Lung (tissue), 12 donors: ENCODE measurements around the gene WFDC10A. TPM values are rescaled to one million over a fixed set of nuclear protein-coding genes. Genes with fewer than 3 reads are reported as not detected.
"Not testable (repeated sequence)": the region's sequence is repeated elsewhere in the genome, so short reads cannot be mapped to it uniquely, and the experiment has no call there.

Source experiments
- ATAC-seq: fragments of 200-7000 bp; cut with Tn5 transposase; one replicate; pipeline ENCODE4 v1.9.1; 2020; ENCODE audit warnings: moderate number of reproducible peaks; ENCODE audit not compliant: insufficient read depth, low FRiP score
- DNase-seq, 3 donors: peaks; one replicate each; pipeline ENCODE4 v3.0.0-alpha.2; 2013 to 2017
- H3K27ac ChIP-seq, 2 donors: one replicate each; pipeline ENCODE4 v1.5.1; 2013; ENCODE audit warnings: mild to moderate bottlenecking in 2 of 2, moderate library complexity in 2 of 2, control low read depth in 1 of 2, inconsistent platforms in 1 of 2, low read depth in 1 of 2, low read length in 1 of 2
- H3K27me3 ChIP-seq, 3 donors: one replicate each; pipeline ENCODE4 v1.5.1; 2013; ENCODE audit warnings: low read length in 2 of 3; ENCODE audit not compliant: control insufficient read depth in 3 of 3, insufficient read depth in 3 of 3
- H3K36me3 ChIP-seq, 4 donors: one replicate each; pipeline ENCODE4 v1.5.1; 2013; ENCODE audit warnings: low read length in 4 of 4, mild to moderate bottlenecking in 1 of 4, moderate library complexity in 1 of 4; ENCODE audit not compliant: control insufficient read depth in 4 of 4, insufficient read depth in 4 of 4
- H3K4me1 ChIP-seq, 5 donors: one replicate each; pipeline ENCODE4 v1.5.1; 2013; ENCODE audit warnings: low read length in 5 of 5, mild to moderate bottlenecking in 2 of 5, moderate library complexity in 1 of 5; ENCODE audit not compliant: control insufficient read depth in 5 of 5, insufficient read depth in 5 of 5
- H3K4me3 ChIP-seq: one replicate; pipeline ENCODE4 v1.5.1; 2013; ENCODE audit warnings: mild to moderate bottlenecking, control low read depth, moderate library complexity
- H3K9ac ChIP-seq, 2 donors: one replicate each; pipeline ENCODE4 v1.5.1; 2013; ENCODE audit warnings: low read length in 2 of 2, control low read depth in 1 of 2; ENCODE audit not compliant: insufficient read depth in 1 of 2
- H3K9me3 ChIP-seq, 4 donors: one replicate each; pipeline ENCODE4 v1.5.1; 2013; ENCODE audit warnings: low read length in 3 of 4, mild to moderate bottlenecking in 1 of 4, moderate library complexity in 1 of 4; ENCODE audit not compliant: control insufficient read depth in 4 of 4, insufficient read depth in 3 of 4
- WGBS, 2 donors: extraction: QIAGEN DNeasy Blood & Tissue Kit; methylation state at CpG; one replicate each; pipeline ENCODE4 v1.1.7; 2013; 5-methylcytosine and 5-hydroxymethylcytosine counted together
- polyA plus RNA-seq, 2 donors: library from polyadenylated mRNA; stranded (reverse); fragments of 200-250 nt; gene quantifications; one replicate each; pipeline ENCODE4 v1.2.1, GENCODE V29; 2013
- total RNA-seq, 2 donors: library from RNA; depleted of rRNA in 1 of 2; stranded (reverse); fragments of >200 nt in 1 of 2; gene quantifications; one replicate each; pipeline ENCODE4 v1.2.1, GENCODE V29; 2014 to 2021
- TF ChIP-seq, protein P1 (sequence below): IDR thresholded peaks from 2 replicates; pipeline ENCODE4 v1.5.1; 2012; ENCODE audit warnings: mild to moderate bottlenecking; ENCODE audit errors: control extremely low read depth, extremely low read depth
- donor health status: control.
- donor health status: control.
- donor health status: Bipolar disorder and iron deficiency.
- donor health status: healthy.
- donor health status: DM: yes; HTN: yes; CAD: no.

Gene WFDC10A
- total and polyA plus RNA-seq, 4 donors, result not detected

DNA sequence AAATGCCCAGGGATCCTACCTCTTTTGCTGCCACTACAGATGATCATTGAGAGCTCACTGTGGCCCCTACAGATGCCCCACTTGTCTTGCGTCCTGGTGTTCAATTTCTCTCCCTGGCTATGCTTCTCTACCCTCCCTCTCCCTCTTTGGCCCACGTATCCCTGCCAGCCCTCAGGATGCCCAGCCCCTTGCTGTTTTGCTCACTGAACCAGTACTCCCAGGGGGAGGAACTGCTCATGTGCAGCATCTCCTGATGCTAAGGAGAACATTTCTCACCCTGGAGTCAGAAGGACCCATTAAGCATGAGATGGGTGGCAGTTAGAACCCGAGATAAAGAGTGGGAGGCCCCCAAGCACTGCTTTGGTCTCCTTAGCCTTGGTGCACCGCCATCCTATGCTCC lies 1.6 kb downstream of the WFDC10A start, which contains the start of gene WFDC9:
Gene WFDC9, minus strand, starts transcription at position 101 of the 400 bp plus-strand sequence. CDS start 21,103 bp downstream, outside the sequence.
- ATAC-seq (no peak), DNase-seq (no peak)
- Histone ChIP-seq H3K4me3 (no peak within 1 kb of the TSS), H3K36me3 (no peaks in the 10 kb centered on the region), H3K27ac (no peak within 1 kb of the TSS), H3K9me3 (no peaks in the 10 kb centered on the region), H3K9ac (no peak within 1 kb of the TSS), H3K27me3 (no peaks in the 10 kb centered on the region), H3K4me1 (no peaks in the 10 kb centered on the region)
- TF ChIP-seq, protein P1, sequence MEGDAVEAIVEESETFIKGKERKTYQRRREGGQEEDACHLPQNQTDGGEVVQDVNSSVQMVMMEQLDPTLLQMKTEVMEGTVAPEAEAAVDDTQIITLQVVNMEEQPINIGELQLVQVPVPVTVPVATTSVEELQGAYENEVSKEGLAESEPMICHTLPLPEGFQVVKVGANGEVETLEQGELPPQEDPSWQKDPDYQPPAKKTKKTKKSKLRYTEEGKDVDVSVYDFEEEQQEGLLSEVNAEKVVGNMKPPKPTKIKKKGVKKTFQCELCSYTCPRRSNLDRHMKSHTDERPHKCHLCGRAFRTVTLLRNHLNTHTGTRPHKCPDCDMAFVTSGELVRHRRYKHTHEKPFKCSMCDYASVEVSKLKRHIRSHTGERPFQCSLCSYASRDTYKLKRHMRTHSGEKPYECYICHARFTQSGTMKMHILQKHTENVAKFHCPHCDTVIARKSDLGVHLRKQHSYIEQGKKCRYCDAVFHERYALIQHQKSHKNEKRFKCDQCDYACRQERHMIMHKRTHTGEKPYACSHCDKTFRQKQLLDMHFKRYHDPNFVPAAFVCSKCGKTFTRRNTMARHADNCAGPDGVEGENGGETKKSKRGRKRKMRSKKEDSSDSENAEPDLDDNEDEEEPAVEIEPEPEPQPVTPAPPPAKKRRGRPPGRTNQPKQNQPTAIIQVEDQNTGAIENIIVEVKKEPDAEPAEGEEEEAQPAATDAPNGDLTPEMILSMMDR, result no peak
- 79 to 85% methylated on average over 4 of the region's 4 CpGs for WGBS, 2 donors

DNA sequence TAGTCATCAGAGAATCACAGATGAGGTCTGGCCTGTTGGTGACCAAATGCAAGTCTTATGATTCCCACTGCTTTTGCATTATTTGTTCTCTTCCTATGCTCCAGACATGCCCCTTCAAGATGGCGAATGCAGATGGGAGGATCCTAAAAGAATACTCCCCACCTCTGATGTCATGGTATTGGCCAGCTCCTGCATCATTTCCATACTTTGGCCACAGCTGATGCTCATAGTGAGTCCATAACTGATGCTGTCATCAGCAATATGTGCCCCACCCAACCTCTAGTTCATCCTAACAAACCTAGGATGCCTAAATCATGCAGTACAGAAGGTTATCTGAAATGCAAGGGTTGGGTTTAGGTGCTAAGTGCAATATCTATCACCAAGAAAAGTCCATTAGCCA lies 7.0 kb downstream of the WFDC10A start:
- H3K9me3 ChIP-seq, result peaks cover 0 to 2% (median 0%) of the 10 kb centered on the region in 4 donors
- H3K4me1 ChIP-seq, result no peaks in the 10 kb centered on the region
- no peak overlapping the region for H3K4me3 ChIP-seq
- H3K27me3 ChIP-seq, result no peaks in the 10 kb centered on the region
- no peak for ATAC-seq
- H3K27ac ChIP-seq, result no peak overlapping the region
- H3K36me3 ChIP-seq, result no peaks in the 10 kb centered on the region
- TF ChIP-seq, protein P1, result no peak
- no peak overlapping the region for H3K9ac ChIP-seq
- DNase-seq, result no peak
- WGBS, 2 donors, result 92 to 97% methylated on average over 1 of the region's 1 CpG

DNA sequence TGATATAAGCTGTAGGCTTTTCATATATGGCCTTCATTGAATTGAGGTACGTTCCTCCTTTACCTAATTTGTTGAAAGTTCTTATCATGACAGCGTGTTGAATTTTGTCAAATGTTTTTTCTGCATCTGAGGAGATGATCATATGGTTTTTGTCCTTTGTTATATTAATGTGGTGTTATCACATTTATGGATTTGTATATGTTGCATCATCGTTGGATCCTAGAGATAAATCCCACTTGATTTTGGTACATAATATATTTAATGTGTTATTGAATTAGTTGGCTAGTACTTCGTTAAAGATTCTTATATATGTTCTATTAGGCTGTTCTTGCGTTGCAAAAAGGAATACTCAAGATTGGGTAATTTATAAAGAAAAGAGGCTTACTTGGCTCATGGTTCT lies 10.1 kb downstream of the WFDC10A start:
- Histone ChIP-seq H3K9me3 (peaks cover 0 to 2% (median 0%) of the 10 kb centered on the region in 4 donors), H3K27ac (no peak overlapping the region), H3K27me3 (no peaks in the 10 kb centered on the region), H3K9ac (no peak overlapping the region), H3K4me1 (no peaks in the 10 kb centered on the region), H3K36me3 (no peaks in the 10 kb centered on the region), H3K4me3 (no peak overlapping the region)
- WGBS, 2 donors, result 87 to 93% methylated on average over 5 of the region's 5 CpGs
- no peak for DNase-seq
- TF ChIP-seq, protein P1, result no peak
- no peak for ATAC-seq

DNA sequence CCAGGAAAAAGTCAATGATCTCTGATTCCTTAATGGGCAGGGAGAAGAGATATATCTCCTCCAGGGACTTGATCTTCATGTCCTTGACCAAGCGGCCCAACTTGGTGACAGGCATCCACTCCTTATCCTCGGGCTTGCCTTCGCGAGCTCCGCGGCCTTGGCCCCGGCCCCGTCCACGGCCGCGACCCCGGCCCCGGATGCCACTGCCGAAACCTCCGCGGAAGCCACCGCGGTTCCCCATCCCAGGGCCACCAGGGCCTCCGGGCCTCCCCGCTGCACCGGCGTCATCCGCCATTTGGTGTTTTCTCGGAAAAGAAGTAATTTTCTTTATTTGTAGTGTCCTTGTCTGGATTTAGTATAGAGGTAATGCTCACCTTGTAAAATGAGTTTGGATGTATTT lies 11.5 kb downstream of the WFDC10A start:
- not testable (repeated sequence) for H3K27ac ChIP-seq, H3K36me3 ChIP-seq, ATAC-seq, DNase-seq, H3K27me3 ChIP-seq, H3K4me3 ChIP-seq, H3K4me1 ChIP-seq, H3K9me3 ChIP-seq, H3K9ac ChIP-seq
- WGBS, 2 donors, result 97% methylated on average over 23 to 24 of the region's 24 CpGs

DNA sequence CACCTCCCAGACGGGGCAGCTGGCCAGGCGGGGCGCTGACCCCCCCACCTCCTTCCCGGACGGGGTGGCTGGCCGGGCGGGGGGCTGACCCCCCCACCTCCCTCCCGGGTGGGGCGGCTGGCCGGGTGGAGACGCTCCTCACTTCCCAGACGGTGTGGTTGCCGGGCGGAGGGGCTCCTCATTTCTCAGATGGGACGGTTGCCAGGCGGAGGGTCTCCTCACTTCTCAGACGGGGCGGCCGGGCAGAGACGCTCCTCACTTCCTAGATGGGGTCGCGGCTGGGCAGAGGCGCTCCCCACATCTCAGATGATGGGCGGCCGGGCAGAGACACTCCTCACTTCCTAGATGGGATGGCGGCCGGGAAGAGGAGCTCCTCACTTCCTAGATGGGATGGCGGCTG lies 16.3 kb downstream of the WFDC10A start:
- H3K4me3 ChIP-seq, H3K27me3 ChIP-seq, H3K4me1 ChIP-seq, DNase-seq, H3K36me3 ChIP-seq, ATAC-seq, H3K9me3 ChIP-seq, H3K27ac ChIP-seq, H3K9ac ChIP-seq: not testable (repeated sequence)
- 90 to 96% methylated on average over 26 to 28 of the region's 28 CpGs for WGBS, 2 donors
